ENCODE results near the gene SLC25A47.
"Not testable (repeated sequence)": the region's sequence is repeated elsewhere in the genome, so short reads cannot be mapped to it uniquely, and the experiment has no call there.

Gene SLC25A47

GRCh38 chr14:100289916-100290606, 33.1 kb upstream of the SLC25A47 start:
- DNase-seq: no peak

GRCh38 chr14:100290607-100291304, 32.4 kb upstream of the SLC25A47 start:
- DNase-seq: peak in 2 of 51 donors; percentile 12 to 39

GRCh38 chr14:100291305-100292075, 31.6 kb upstream of the SLC25A47 start:
- DNase-seq: no peak

GRCh38 chr14:100292301-100292775, 30.8 kb upstream of the SLC25A47 start:
- DNase-seq: no peak

- DNase-seq: no peak
Observed at GRCh38 chr14:100292776-100293461, 30.2 kb upstream of the SLC25A47 start.

GRCh38 chr14:100293497-100294212, 29.5 kb upstream of the SLC25A47 start:
- DNase-seq: no peak

- no peak for DNase-seq
Observed at GRCh38 chr14:100294213-100294962, 28.8 kb upstream of the SLC25A47 start.

GRCh38 chr14:100294963-100295330, 28.2 kb upstream of the SLC25A47 start:
- DNase-seq: no peak

- DNase-seq: no peak
Observed at GRCh38 chr14:100295376-100296105, 27.6 kb upstream of the SLC25A47 start.

GRCh38 chr14:100296106-100296651, 27.0 kb upstream of the SLC25A47 start:
- no peak for DNase-seq

GRCh38 chr14:100296729-100297128, 26.4 kb upstream of the SLC25A47 start:
- DNase-seq: not testable (repeated sequence)

- DNase-seq: peak in 41 of 51 donors; percentile 19 to 87 (median 63)
Observed at GRCh38 chr14:100297320-100298300, 25.5 kb upstream of the SLC25A47 start.

- DNase-seq: no peak
Observed at GRCh38 chr14:100298551-100299237, 24.4 kb upstream of the SLC25A47 start.

- no peak for DNase-seq
Observed at GRCh38 chr14:100299238-100299560, 23.9 kb upstream of the SLC25A47 start.

GRCh38 chr14:100302616-100303015, 20.5 kb upstream of the SLC25A47 start:
- no peak for DNase-seq

GRCh38 chr14:100303179-100303578, 20.0 kb upstream of the SLC25A47 start:
- no peak for DNase-seq

GRCh38 chr14:100303925-100304324, 19.2 kb upstream of the SLC25A47 start:
- DNase-seq: no peak
